Measurements from ENCODE around the gene AUTS2. TPM values are rescaled to one million over a fixed set of nuclear protein-coding genes. Genes with fewer than 3 reads are reported as not detected.

The AUTS2 gene
- total RNA-seq, 6 experiments from 2014 or later: 10.4 to 32.0 (median 19.3) TPM

GRCh38 chr7:70765651-70766050 is 1167.4 kb downstream of the AUTS2 start:
- peak in 3 of 4 donors; percentile 24 to 91 (median 84) for ATAC-seq
- H3K36me3 ChIP-seq: peaks cover 0 to 24% (median 10%) of the 10 kb centered on the region in 4 donors

GRCh38 chr7:70766109-70766508 is 1167.8 kb downstream of the AUTS2 start:
- Histone ChIP-seq H3K36me3 (peaks cover 0 to 28% (median 12%) of the 10 kb centered on the region in 4 donors), H3K4me1 (no peaks in the 10 kb centered on the region), H3K27me3 (no peaks in the 10 kb centered on the region), H3K9me3 (no peaks in the 10 kb centered on the region), H3K4me3 (no peak overlapping the region), H3K27ac (no peak overlapping the region)
- DNase-seq (no peak), ATAC-seq (peak in 1 of 4 donors; percentile 26)
- intact Hi-C loops (cut with DNase I): no loop called here
- no peak for TF ChIP-seq CTCF (IDR thresholded peaks at IDR 0.05)
- 95% methylated on average over 8 of the region's 21 CpGs for WGBS (ENCODE audit: insufficient coverage, low coverage, low lambda C conversion rate, missing lambda C conversion rate)

More at GRCh38 chr7:70765651-70766050, 1167.4 kb downstream of the AUTS2 start:
- intact Hi-C loops (cut with DNase I): no loop called here
- H3K4me3 ChIP-seq: no peak overlapping the region
- WGBS (ENCODE audit: insufficient coverage, low coverage, low lambda C conversion rate, missing lambda C conversion rate): 51% methylated on average over 6 of the region's 7 CpGs
- peak in 1 of 3 donors; percentile 60 for DNase-seq
- no peaks in the 10 kb centered on the region for H3K9me3 ChIP-seq
- H3K27me3 ChIP-seq: no peaks in the 10 kb centered on the region
- TF ChIP-seq POLR2A (IDR thresholded peaks at IDR 0.05) (no peak), CTCF (IDR thresholded peaks at IDR 0.05) (no peak)
- H3K27ac ChIP-seq: no peak overlapping the region
- H3K4me1 ChIP-seq: no peaks in the 10 kb centered on the region

GRCh38 chr7:70766694-70767093 is 1168.4 kb downstream of the AUTS2 start:
- TF ChIP-seq POLR2A (IDR thresholded peaks at IDR 0.05): no peak
- TF ChIP-seq CTCF (IDR thresholded peaks at IDR 0.05): no peak
- H3K27me3 ChIP-seq: no peaks in the 10 kb centered on the region
- no peak overlapping the region for H3K4me3 ChIP-seq
- peaks cover 0 to 34% (median 16%) of the 10 kb centered on the region in 4 donors for H3K36me3 ChIP-seq
- no peaks in the 10 kb centered on the region for H3K9me3 ChIP-seq
- WGBS (ENCODE audit: insufficient coverage, low coverage, low lambda C conversion rate, missing lambda C conversion rate): 100% methylated on average over 2 of the region's 4 CpGs
- DNase-seq (no peak), ATAC-seq (no peak)
- H3K4me1 ChIP-seq: no peaks in the 10 kb centered on the region
- H3K27ac ChIP-seq: no peak overlapping the region
- intact Hi-C loops (cut with DNase I): no loop called here

GRCh38 chr7:70770154-70770553 is 1171.9 kb downstream of the AUTS2 start:
- peaks cover 0 to 53% (median 26%) of the 10 kb centered on the region in 4 donors for H3K36me3 ChIP-seq
- no peaks in the 10 kb centered on the region for H3K27me3 ChIP-seq
- peaks cover 0 to 4% (median 0%) of the 10 kb centered on the region in 4 donors for H3K4me1 ChIP-seq
- intact Hi-C loops (cut with DNase I): no loop called here
- H3K4me3 ChIP-seq: no peak overlapping the region
- no peak for DNase-seq
- no peaks in the 10 kb centered on the region for H3K9me3 ChIP-seq
- no peak for ATAC-seq
- TF ChIP-seq CTCF (IDR thresholded peaks at IDR 0.05): no peak
- TF ChIP-seq POLR2A (IDR thresholded peaks at IDR 0.05): no peak
- 67% methylated on average over 5 of the region's 5 CpGs for WGBS (ENCODE audit: insufficient coverage, low coverage, low lambda C conversion rate, missing lambda C conversion rate)
- no peak overlapping the region for H3K27ac ChIP-seq

- Histone ChIP-seq H3K4me3 (no peak overlapping the region), H3K9me3 (no peaks in the 10 kb centered on the region), H3K36me3 (peaks cover 0 to 51% (median 25%) of the 10 kb centered on the region in 4 donors), H3K27ac (no peak overlapping the region), H3K27me3 (no peaks in the 10 kb centered on the region), H3K4me1 (peaks cover 0 to 4% (median 0%) of the 10 kb centered on the region in 4 donors)
- TF ChIP-seq CTCF (IDR thresholded peaks at IDR 0.05): no peak
- no peak for TF ChIP-seq POLR2A (IDR thresholded peaks at IDR 0.05)
- ATAC-seq (no peak), DNase-seq (no peak)
- 87% methylated on average over 9 of the region's 10 CpGs for WGBS (ENCODE audit: insufficient coverage, low coverage, low lambda C conversion rate, missing lambda C conversion rate)
- intact Hi-C loops (cut with DNase I): no loop called here
These were observed 1173.2 kb downstream of the AUTS2 start for GRCh38 chr7:70771451-70771850.
